ENCODE results near the gene ALMS1. TPM values are rescaled to one million over a fixed set of nuclear protein-coding genes. Genes with fewer than 3 reads are reported as not detected.
A peak's percentile ranks its signal among the peaks of the same experiment; 100 is the strongest.

ALMS1 gene
- polyA plus RNA-seq, 3 donors, result 0.55 to 5.2 (median 0.64) TPM

GRCh38 chr2:73386894-73387636 lies 1.4 kb downstream of the ALMS1 start:
- Histone ChIP-seq H3K9me3 (replicated peaks in 1 of 2; ENCODE audit: control insufficient read depth in 1 of 2, insufficient read depth in 1 of 2, low read length in 2 of 2) (no peaks in the 10 kb centered on the region), H3K4me1 (ENCODE audit: control insufficient read depth in 1 of 2, insufficient read depth in 2 of 2, low read length in 2 of 2) (peaks cover 15 to 19% of the 10 kb centered on the region in 2 donors), H4K20me1 (ENCODE audit: insufficient read depth, low read length) (no peaks in the 10 kb centered on the region), H3K9ac (ENCODE audit: insufficient read depth, low read length, poor library complexity, severe bottlenecking) (peak overlapping the region; percentile 59), H3K79me2 (ENCODE audit: insufficient read depth, low read length) (peaks cover 19% of the 10 kb centered on the region), H3K4me2 (replicated peaks; ENCODE audit: extremely low read depth, low read length, poor library complexity, severe bottlenecking) (peak overlapping the region; percentile 96), H3K27me3 (ENCODE audit: control insufficient read depth in 2 of 2, insufficient read depth in 2 of 2, low read length in 2 of 2) (peaks cover 9 to 13% of the 10 kb centered on the region in 2 donors), H3K27ac (ENCODE audit: low read depth in 1 of 2, low read length in 2 of 2) (no peak overlapping the region), H3K4me3 (replicated peaks in 1 of 3; ENCODE audit: low read depth in 2 of 3, low read length in 3 of 3) (peak overlapping the region in 1 of 3 experiments; percentile 94), H2AFZ (ENCODE audit: insufficient read depth, low read depth, low read length, poor library complexity, severe bottlenecking) (peak overlapping the region; percentile 80), H3K36me3 (replicated peaks in 1 of 2; ENCODE audit: control insufficient read depth in 1 of 2, insufficient read depth in 2 of 2, low read length in 2 of 2) (no peaks in the 10 kb centered on the region)
- WGBS (ENCODE audit: insufficient coverage), result 74% methylated on average over 4 of the region's 6 CpGs
- Mint-ChIP-seq H3K27ac (peak overlapping the region in 1 of 7 donors; percentile 89), H3K4me3 (peak overlapping the region in 1 of 2 donors; percentile 86), H3K36me3 (peaks cover 0 to 3% of the 10 kb centered on the region in 2 donors), H3K9me3 (no peaks in the 10 kb centered on the region), H3K27me3 (ENCODE audit: low read depth in 3 of 3) (peaks cover 0 to 10% (median 5%) of the 10 kb centered on the region in 3 donors), H3K4me1 (peaks cover 19% of the 10 kb centered on the region)
- intact Hi-C loops (cut with micrococcal nuclease), result loop anchor here in 1 of 2 donors (10.0 kb wide), 1 partner anchor 152 kb away; the partner anchor contains the start of genes CCT7 and PRADC1
- TF ChIP-seq CTCF (IDR thresholded peaks at IDR 0.05), result no peak
- no peak for DNase-seq

- Histone ChIP-seq H3K79me2 (ENCODE audit: insufficient read depth, low read length) (no peaks in the 10 kb centered on the region), H2AFZ (ENCODE audit: insufficient read depth, low read depth, low read length, poor library complexity, severe bottlenecking) (no peak overlapping the region), H3K27ac (ENCODE audit: low read depth in 1 of 2, low read length in 2 of 2) (no peak overlapping the region), H4K20me1 (ENCODE audit: insufficient read depth, low read length) (no peaks in the 10 kb centered on the region), H3K4me3 (replicated peaks in 1 of 3; ENCODE audit: low read depth in 2 of 3, low read length in 3 of 3) (no peak overlapping the region), H3K9me3 (replicated peaks in 1 of 2; ENCODE audit: control insufficient read depth in 1 of 2, insufficient read depth in 1 of 2, low read length in 2 of 2) (peaks cover 25 to 26% of the 10 kb centered on the region in 2 donors), H3K4me1 (ENCODE audit: control insufficient read depth in 1 of 2, insufficient read depth in 2 of 2, low read length in 2 of 2) (no peaks in the 10 kb centered on the region), H3K27me3 (ENCODE audit: control insufficient read depth in 2 of 2, insufficient read depth in 2 of 2, low read length in 2 of 2) (no peaks in the 10 kb centered on the region), H3K9ac (ENCODE audit: insufficient read depth, low read length, poor library complexity, severe bottlenecking) (no peak overlapping the region), H3K4me2 (replicated peaks; ENCODE audit: extremely low read depth, low read length, poor library complexity, severe bottlenecking) (no peak overlapping the region), H3K36me3 (replicated peaks in 1 of 2; ENCODE audit: control insufficient read depth in 1 of 2, insufficient read depth in 2 of 2, low read length in 2 of 2) (peaks cover 0 to 18% of the 10 kb centered on the region in 2 donors)
- no peak for TF ChIP-seq CTCF (IDR thresholded peaks at IDR 0.05)
- Mint-ChIP-seq H3K36me3 (peaks cover 31 to 46% of the 10 kb centered on the region in 2 donors), H3K4me3 (no peak overlapping the region), H3K4me1 (no peaks in the 10 kb centered on the region), H3K27me3 (ENCODE audit: low read depth in 3 of 3) (no peaks in the 10 kb centered on the region), H3K9me3 (peaks cover 30 to 54% (median 44%) of the 10 kb centered on the region in 7 donors), H3K27ac (no peak overlapping the region)
- WGBS (ENCODE audit: insufficient coverage), result 100% methylated on average over 5 of the region's 9 CpGs
- no peak for DNase-seq
- intact Hi-C loops (cut with micrococcal nuclease), result no loop called here
These were observed 16.9 kb downstream of the ALMS1 start for GRCh38 chr2:73402386-73403103.
